Measurements from ENCODE around the gene ZNF385D. TPM values are rescaled to one million over a fixed set of nuclear protein-coding genes. Genes with fewer than 3 reads are reported as not detected.

The ZNF385D gene
- total and polyA plus RNA-seq, 4 donors = 0.08 to 0.50 (median 0.09) TPM

DNA sequence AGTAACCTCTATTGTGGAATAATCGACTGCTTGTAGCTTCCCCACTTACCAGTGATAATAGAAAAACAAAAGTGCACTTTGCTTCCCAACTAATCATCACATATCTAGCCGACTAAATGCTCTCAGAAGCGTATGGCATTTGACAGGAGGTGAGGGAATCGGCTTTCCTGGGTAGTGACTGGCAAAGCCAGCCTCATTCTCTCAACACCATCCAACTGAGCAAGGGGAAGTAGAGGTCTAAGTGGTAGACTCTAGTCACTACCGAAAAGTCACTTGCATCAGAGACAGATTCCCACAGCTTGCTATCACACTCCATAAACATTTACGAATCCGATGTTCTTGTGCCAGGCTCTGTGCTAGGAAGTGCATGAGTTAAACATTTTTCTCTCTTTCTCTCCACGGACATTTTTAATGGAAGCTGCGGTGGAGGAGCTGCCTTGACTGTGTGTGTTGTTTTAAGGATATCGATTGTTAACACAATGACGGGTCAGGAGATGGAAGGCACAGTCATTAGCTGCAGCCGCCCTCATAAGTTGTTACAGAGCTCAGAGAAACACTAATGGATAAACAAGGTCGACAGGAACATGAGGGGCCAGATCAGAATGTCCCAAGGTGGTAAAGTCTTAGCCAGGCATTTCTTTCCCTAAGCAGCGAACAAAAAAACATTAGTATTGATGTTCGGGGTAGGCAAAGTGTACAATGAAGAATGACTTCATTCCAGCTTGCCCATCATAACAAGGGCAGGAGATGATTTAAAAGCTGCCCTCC, 11.9 kb downstream of the ZNF385D start:
- Histone ChIP-seq H3K4me1 (ENCODE audit: control insufficient read depth in 4 of 4, insufficient read depth in 4 of 4, low read length in 3 of 4) (no peaks in the 10 kb centered on the region), H3K4me3 (ENCODE audit: low read depth in 1 of 3, low read length in 3 of 3) (no peak overlapping the region), H3K9ac (ENCODE audit: low read depth in 1 of 2, low read length in 2 of 2) (no peak overlapping the region), H3K27ac (ENCODE audit: low read depth in 1 of 2, low read length in 2 of 2) (no peak overlapping the region), H3K27me3 (ENCODE audit: control insufficient read depth in 4 of 4, insufficient read depth in 4 of 4, low read length in 3 of 4) (peaks cover 0 to 2% (median 0%) of the 10 kb centered on the region in 4 donors), H3K9me3 (ENCODE audit: control insufficient read depth in 4 of 4, low read length in 3 of 4) (no peaks in the 10 kb centered on the region), H3K36me3 (ENCODE audit: control insufficient read depth in 4 of 4, insufficient read depth in 3 of 4, low read depth in 1 of 4, low read length in 3 of 4) (no peaks in the 10 kb centered on the region)
- TF ChIP-seq JUND (IDR thresholded peaks at IDR 0.05) = no peak
- TF ChIP-seq GABPA (IDR thresholded peaks at IDR 0.05 in 1 of 2, conservative IDR thresholded peaks at IDR 0.05 in 1 of 2) = no peak
- TF ChIP-seq, protein P1, sequence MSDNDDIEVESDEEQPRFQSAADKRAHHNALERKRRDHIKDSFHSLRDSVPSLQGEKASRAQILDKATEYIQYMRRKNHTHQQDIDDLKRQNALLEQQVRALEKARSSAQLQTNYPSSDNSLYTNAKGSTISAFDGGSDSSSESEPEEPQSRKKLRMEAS (IDR thresholded peaks at IDR 0.05) = no peak
- TF ChIP-seq, protein P2, sequence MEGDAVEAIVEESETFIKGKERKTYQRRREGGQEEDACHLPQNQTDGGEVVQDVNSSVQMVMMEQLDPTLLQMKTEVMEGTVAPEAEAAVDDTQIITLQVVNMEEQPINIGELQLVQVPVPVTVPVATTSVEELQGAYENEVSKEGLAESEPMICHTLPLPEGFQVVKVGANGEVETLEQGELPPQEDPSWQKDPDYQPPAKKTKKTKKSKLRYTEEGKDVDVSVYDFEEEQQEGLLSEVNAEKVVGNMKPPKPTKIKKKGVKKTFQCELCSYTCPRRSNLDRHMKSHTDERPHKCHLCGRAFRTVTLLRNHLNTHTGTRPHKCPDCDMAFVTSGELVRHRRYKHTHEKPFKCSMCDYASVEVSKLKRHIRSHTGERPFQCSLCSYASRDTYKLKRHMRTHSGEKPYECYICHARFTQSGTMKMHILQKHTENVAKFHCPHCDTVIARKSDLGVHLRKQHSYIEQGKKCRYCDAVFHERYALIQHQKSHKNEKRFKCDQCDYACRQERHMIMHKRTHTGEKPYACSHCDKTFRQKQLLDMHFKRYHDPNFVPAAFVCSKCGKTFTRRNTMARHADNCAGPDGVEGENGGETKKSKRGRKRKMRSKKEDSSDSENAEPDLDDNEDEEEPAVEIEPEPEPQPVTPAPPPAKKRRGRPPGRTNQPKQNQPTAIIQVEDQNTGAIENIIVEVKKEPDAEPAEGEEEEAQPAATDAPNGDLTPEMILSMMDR (IDR thresholded peaks at IDR 0.05; ENCODE audit: low read depth, low read length, missing input control) = no peak
- TF ChIP-seq HNF4A (conservative IDR thresholded peaks at IDR 0.05) = no peak
- TF ChIP-seq, protein P3, sequence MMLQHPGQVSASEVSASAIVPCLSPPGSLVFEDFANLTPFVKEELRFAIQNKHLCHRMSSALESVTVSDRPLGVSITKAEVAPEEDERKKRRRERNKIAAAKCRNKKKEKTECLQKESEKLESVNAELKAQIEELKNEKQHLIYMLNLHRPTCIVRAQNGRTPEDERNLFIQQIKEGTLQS (IDR thresholded peaks at IDR 0.05) = no peak
- TF ChIP-seq, protein P4, sequence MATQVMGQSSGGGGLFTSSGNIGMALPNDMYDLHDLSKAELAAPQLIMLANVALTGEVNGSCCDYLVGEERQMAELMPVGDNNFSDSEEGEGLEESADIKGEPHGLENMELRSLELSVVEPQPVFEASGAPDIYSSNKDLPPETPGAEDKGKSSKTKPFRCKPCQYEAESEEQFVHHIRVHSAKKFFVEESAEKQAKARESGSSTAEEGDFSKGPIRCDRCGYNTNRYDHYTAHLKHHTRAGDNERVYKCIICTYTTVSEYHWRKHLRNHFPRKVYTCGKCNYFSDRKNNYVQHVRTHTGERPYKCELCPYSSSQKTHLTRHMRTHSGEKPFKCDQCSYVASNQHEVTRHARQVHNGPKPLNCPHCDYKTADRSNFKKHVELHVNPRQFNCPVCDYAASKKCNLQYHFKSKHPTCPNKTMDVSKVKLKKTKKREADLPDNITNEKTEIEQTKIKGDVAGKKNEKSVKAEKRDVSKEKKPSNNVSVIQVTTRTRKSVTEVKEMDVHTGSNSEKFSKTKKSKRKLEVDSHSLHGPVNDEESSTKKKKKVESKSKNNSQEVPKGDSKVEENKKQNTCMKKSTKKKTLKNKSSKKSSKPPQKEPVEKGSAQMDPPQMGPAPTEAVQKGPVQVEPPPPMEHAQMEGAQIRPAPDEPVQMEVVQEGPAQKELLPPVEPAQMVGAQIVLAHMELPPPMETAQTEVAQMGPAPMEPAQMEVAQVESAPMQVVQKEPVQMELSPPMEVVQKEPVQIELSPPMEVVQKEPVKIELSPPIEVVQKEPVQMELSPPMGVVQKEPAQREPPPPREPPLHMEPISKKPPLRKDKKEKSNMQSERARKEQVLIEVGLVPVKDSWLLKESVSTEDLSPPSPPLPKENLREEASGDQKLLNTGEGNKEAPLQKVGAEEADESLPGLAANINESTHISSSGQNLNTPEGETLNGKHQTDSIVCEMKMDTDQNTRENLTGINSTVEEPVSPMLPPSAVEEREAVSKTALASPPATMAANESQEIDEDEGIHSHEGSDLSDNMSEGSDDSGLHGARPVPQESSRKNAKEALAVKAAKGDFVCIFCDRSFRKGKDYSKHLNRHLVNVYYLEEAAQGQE (IDR thresholded peaks at IDR 0.05) = no peak
- TF ChIP-seq TAF1 (conservative IDR thresholded peaks at IDR 0.05) = no peak
- 69% methylated on average over 15 of the region's 15 CpGs for WGBS
- DNase-seq (ENCODE audit: low spot score) = no peak

DNA sequence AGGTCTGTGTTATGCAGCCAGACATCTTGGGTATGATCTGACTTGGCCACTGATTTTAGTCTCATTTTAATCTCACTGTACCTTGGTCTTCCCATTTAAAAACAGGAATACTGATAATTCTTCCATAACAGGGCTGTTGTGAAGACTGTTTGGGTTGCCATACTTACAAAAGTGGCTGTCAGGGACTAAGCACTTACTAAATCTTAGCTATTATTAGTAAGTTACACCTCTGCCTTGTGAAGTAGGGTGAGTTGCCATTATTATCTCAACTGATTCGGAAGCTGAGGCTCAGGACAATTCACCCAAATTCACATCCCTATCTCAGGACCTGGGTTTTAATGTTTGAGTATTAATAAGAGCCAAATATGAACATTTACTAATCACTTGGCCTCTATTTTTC, 12.7 kb downstream of the ZNF385D start:
- WGBS = 65% methylated on average over 1 of the region's 1 CpG
- Histone ChIP-seq H3K4me3 (ENCODE audit: low read depth in 1 of 3, low read length in 3 of 3) (no peak overlapping the region), H3K27me3 (ENCODE audit: control insufficient read depth in 4 of 4, insufficient read depth in 4 of 4, low read length in 3 of 4) (peaks cover 0 to 2% (median 0%) of the 10 kb centered on the region in 4 donors), H3K27ac (ENCODE audit: low read depth in 1 of 2, low read length in 2 of 2) (no peak overlapping the region), H3K36me3 (ENCODE audit: control insufficient read depth in 4 of 4, insufficient read depth in 3 of 4, low read depth in 1 of 4, low read length in 3 of 4) (no peaks in the 10 kb centered on the region), H3K9me3 (ENCODE audit: control insufficient read depth in 4 of 4, low read length in 3 of 4) (no peaks in the 10 kb centered on the region), H3K4me1 (ENCODE audit: control insufficient read depth in 4 of 4, insufficient read depth in 4 of 4, low read length in 3 of 4) (no peaks in the 10 kb centered on the region), H3K9ac (ENCODE audit: low read depth in 1 of 2, low read length in 2 of 2) (no peak overlapping the region)
- TF ChIP-seq HNF4A (conservative IDR thresholded peaks at IDR 0.05) = no peak
- TF ChIP-seq FOXA2 (IDR thresholded peaks at IDR 0.05) = no peak
- TF ChIP-seq, protein P5, sequence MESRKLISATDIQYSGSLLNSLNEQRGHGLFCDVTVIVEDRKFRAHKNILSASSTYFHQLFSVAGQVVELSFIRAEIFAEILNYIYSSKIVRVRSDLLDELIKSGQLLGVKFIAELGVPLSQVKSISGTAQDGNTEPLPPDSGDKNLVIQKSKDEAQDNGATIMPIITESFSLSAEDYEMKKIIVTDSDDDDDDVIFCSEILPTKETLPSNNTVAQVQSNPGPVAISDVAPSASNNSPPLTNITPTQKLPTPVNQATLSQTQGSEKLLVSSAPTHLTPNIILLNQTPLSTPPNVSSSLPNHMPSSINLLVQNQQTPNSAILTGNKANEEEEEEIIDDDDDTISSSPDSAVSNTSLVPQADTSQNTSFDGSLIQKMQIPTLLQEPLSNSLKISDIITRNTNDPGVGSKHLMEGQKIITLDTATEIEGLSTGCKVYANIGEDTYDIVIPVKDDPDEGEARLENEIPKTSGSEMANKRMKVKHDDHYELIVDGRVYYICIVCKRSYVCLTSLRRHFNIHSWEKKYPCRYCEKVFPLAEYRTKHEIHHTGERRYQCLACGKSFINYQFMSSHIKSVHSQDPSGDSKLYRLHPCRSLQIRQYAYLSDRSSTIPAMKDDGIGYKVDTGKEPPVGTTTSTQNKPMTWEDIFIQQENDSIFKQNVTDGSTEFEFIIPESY (IDR thresholded peaks at IDR 0.05) = no peak
- no peak for TF ChIP-seq HNF4G (IDR thresholded peaks at IDR 0.05)
- TF ChIP-seq, protein P4 (IDR thresholded peaks at IDR 0.05) = no peak
- no peak for TF ChIP-seq RAD21 (IDR thresholded peaks at IDR 0.05)
- TF ChIP-seq, protein P3 (IDR thresholded peaks at IDR 0.05) = no peak
- TF ChIP-seq NR2F2 (IDR thresholded peaks at IDR 0.05) = no peak
- TF ChIP-seq EGR1 (IDR thresholded peaks at IDR 0.05; ENCODE audit: low read depth in 2 of 2) = no peak
- no peak for TF ChIP-seq YY1 (IDR thresholded peaks at IDR 0.05)
- no peak for TF ChIP-seq JUND (IDR thresholded peaks at IDR 0.05)
- TF ChIP-seq TAF1 (conservative IDR thresholded peaks at IDR 0.05) = no peak
- no peak for DNase-seq (ENCODE audit: low spot score)

Data from liver (tissue), 9 donors.